IPS DF 6.9 (cell line): ENCODE results near the gene APP.

Experiments used
- DNase-seq: peaks from one replicate; pipeline ENCODE4 v3.0.0-alpha.2; 2013; ENCODE audit warnings: low read depth, low spot score
- H3K27ac ChIP-seq: one replicate; pipeline ENCODE4 v1.5.1; 2013; ENCODE audit warnings: low read length, control low read depth
- H3K27me3 ChIP-seq: 2 replicates; pipeline ENCODE4 v1.6.1; 2013; ENCODE audit warnings: mild to moderate bottlenecking, low read length; ENCODE audit not compliant: control insufficient read depth, insufficient read depth
- H3K36me3 ChIP-seq: 2 replicates; pipeline ENCODE4 v1.6.1; 2013; ENCODE audit warnings: low read length; ENCODE audit not compliant: control insufficient read depth, insufficient read depth
- H3K4me1 ChIP-seq: 2 replicates; pipeline ENCODE4 v1.6.1; 2013; ENCODE audit warnings: low read length; ENCODE audit not compliant: control insufficient read depth, insufficient read depth
- H3K4me3 ChIP-seq: 2 replicates; pipeline ENCODE4 v1.5.1; 2013; ENCODE audit warnings: mild to moderate bottlenecking, low read length
- H3K9me3 ChIP-seq: 2 replicates; pipeline ENCODE4 v1.6.1; 2013; ENCODE audit warnings: low read length, inconsistent platforms; ENCODE audit not compliant: control insufficient read depth, insufficient read depth
- WGBS: extraction: QIAGEN DNeasy Blood & Tissue Kit; methylation state at CpG from one replicate; pipeline ENCODE4 v1.1.7; 2013; ENCODE audit warnings: mixed read lengths, missing lambda C conversion rate; ENCODE audit not compliant: insufficient read length, insufficient coverage; 5-methylcytosine and 5-hydroxymethylcytosine counted together

APP gene

GRCh38 chr21:25897383-25897782 lies 273.2 kb downstream of the APP start:
- Histone ChIP-seq H3K9me3 (no peaks in the 10 kb centered on the region), H3K27me3 (no peaks in the 10 kb centered on the region), H3K4me1 (no peaks in the 10 kb centered on the region), H3K27ac (no peak overlapping the region), H3K36me3 (peaks cover 5% of the 10 kb centered on the region; the same call in 1 of the 2 replicates), H3K4me3 (no peak overlapping the region)
- no CpG with 5 or more reads among the region's 4 CpGs for WGBS
- DNase-seq: no peak

GRCh38 chr21:25896501-25897056 lies 274.0 kb downstream of the APP start:
- no peaks in the 10 kb centered on the region for H3K9me3 ChIP-seq
- no CpG with 5 or more reads among the region's 4 CpGs for WGBS
- peaks cover 6% of the 10 kb centered on the region; the same call in 1 of the 2 replicates for H3K36me3 ChIP-seq
- no peak overlapping the region for H3K27ac ChIP-seq
- no peak for DNase-seq
- H3K4me1 ChIP-seq: no peaks in the 10 kb centered on the region
- no peaks in the 10 kb centered on the region for H3K27me3 ChIP-seq
- no peak overlapping the region for H3K4me3 ChIP-seq

GRCh38 chr21:25895565-25896205 lies 274.9 kb downstream of the APP start:
- no peaks in the 10 kb centered on the region for H3K27me3 ChIP-seq
- no peaks in the 10 kb centered on the region for H3K4me1 ChIP-seq
- no peak overlapping the region for H3K4me3 ChIP-seq
- peaks cover 8% of the 10 kb centered on the region; the same call in 1 of the 2 replicates for H3K36me3 ChIP-seq
- no peak for DNase-seq
- WGBS: no CpG with 5 or more reads among the region's 6 CpGs
- no peaks in the 10 kb centered on the region for H3K9me3 ChIP-seq
- no peak overlapping the region for H3K27ac ChIP-seq

- Histone ChIP-seq H3K27ac (no peak overlapping the region), H3K4me1 (no peaks in the 10 kb centered on the region), H3K36me3 (peaks cover 8% of the 10 kb centered on the region; the same call in 1 of the 2 replicates), H3K4me3 (no peak overlapping the region), H3K9me3 (no peaks in the 10 kb centered on the region), H3K27me3 (no peaks in the 10 kb centered on the region)
- WGBS: no CpG with 5 or more reads among the region's 1 CpG
- DNase-seq: no peak
Measured at GRCh38 chr21:25893191-25893590, 277.4 kb downstream of the APP start.

- Histone ChIP-seq H3K27ac (no peak overlapping the region), H3K4me3 (no peak overlapping the region), H3K4me1 (no peaks in the 10 kb centered on the region), H3K36me3 (peaks cover 4% of the 10 kb centered on the region; the same call in 1 of the 2 replicates), H3K9me3 (no peaks in the 10 kb centered on the region), H3K27me3 (no peaks in the 10 kb centered on the region)
- no peak for DNase-seq
- no CpG with 5 or more reads among the region's 5 CpGs for WGBS
Measured at GRCh38 chr21:25891596-25891995, 279.0 kb downstream of the APP start.

GRCh38 chr21:25890001-25890400 lies 280.6 kb downstream of the APP start:
- Histone ChIP-seq H3K9me3 (no peaks in the 10 kb centered on the region), H3K4me1 (no peaks in the 10 kb centered on the region), H3K27me3 (no peaks in the 10 kb centered on the region), H3K36me3 (peaks cover 3% of the 10 kb centered on the region; the same call in 1 of the 2 replicates), H3K27ac (no peak overlapping the region), H3K4me3 (no peak overlapping the region)
- DNase-seq: no peak
- WGBS: no CpG with 5 or more reads among the region's 2 CpGs

- Histone ChIP-seq H3K27ac (no peak overlapping the region), H3K4me1 (no peaks in the 10 kb centered on the region), H3K4me3 (no peak overlapping the region), H3K27me3 (no peaks in the 10 kb centered on the region), H3K36me3 (peaks cover 3% of the 10 kb centered on the region; the same call in 1 of the 2 replicates), H3K9me3 (no peaks in the 10 kb centered on the region)
- DNase-seq: no peak
- WGBS: no CpG with 5 or more reads among the region's 9 CpGs
Measured at GRCh38 chr21:25888711-25889110, 281.9 kb downstream of the APP start.

GRCh38 chr21:25887646-25888306 lies 282.8 kb downstream of the APP start:
- no peaks in the 10 kb centered on the region for H3K4me1 ChIP-seq
- WGBS: no CpG with 5 or more reads among the region's 9 CpGs
- no peak for DNase-seq
- H3K9me3 ChIP-seq: no peaks in the 10 kb centered on the region
- H3K27ac ChIP-seq: no peak overlapping the region
- H3K27me3 ChIP-seq: no peaks in the 10 kb centered on the region
- H3K36me3 ChIP-seq: peaks cover 3% of the 10 kb centered on the region; the same call in 1 of the 2 replicates
- no peak overlapping the region for H3K4me3 ChIP-seq

- DNase-seq: no peak
- Histone ChIP-seq H3K27ac (no peak overlapping the region), H3K9me3 (no peaks in the 10 kb centered on the region), H3K4me1 (no peaks in the 10 kb centered on the region), H3K4me3 (no peak overlapping the region), H3K27me3 (no peaks in the 10 kb centered on the region), H3K36me3 (peaks cover 3% of the 10 kb centered on the region; the same call in 1 of the 2 replicates)
- no CpG with 5 or more reads among the region's 4 CpGs for WGBS
Measured at GRCh38 chr21:25887166-25887565, 283.4 kb downstream of the APP start.

GRCh38 chr21:25885880-25886279 lies 284.7 kb downstream of the APP start:
- Histone ChIP-seq H3K27ac (no peak overlapping the region), H3K4me3 (no peak overlapping the region), H3K36me3 (no peaks in the 10 kb centered on the region), H3K4me1 (no peaks in the 10 kb centered on the region), H3K27me3 (no peaks in the 10 kb centered on the region), H3K9me3 (no peaks in the 10 kb centered on the region)
- no CpG with 5 or more reads among the region's 7 CpGs for WGBS
- no peak for DNase-seq
